ENCODE data around the gene TMEM132D.

The TMEM132D gene

DNA sequence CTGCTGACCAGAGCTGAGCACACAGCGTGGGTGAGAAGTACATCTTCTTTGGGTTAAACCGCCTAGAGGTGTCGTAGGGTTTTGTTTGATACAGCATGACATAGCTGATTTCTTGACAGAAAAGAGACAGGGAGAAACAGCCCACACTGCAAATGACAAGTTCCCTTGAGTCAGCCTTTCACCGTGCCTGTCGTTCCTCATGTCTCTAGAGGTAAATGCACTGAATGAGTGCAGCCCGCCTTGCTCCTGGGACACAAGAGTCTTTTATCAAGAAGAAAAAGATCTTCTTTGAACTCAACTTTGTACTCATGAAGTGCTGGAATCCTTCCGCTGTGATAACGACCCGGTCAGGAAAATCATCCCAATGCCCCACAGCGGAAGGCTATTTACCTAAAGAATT lies 77.6 kb downstream of the TMEM132D start:
- DNase-seq (ENCODE audit: low read depth in 2 of 2), result no peak

DNA sequence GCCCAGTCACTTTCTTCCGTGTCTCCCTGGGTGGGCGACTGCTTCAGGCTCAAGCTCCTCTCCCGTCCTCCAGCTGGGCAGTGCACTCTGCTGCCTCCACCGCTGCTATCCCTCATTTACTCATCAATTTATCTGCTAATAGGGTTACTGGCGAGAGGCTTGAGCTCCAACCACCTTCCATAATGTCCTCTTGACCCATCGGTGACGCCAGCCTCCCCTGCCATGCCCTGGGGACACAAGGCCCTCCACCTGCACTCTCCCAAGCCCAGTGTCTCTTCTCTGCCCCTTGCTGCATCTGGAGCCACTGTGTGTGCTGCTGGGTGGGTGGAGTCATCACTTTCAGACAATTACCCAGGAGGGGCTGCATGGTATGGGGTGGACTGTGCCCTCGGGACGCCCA lies 78.5 kb downstream of the TMEM132D start:
- no peak for DNase-seq (ENCODE audit: low read depth in 2 of 2)

DNA sequence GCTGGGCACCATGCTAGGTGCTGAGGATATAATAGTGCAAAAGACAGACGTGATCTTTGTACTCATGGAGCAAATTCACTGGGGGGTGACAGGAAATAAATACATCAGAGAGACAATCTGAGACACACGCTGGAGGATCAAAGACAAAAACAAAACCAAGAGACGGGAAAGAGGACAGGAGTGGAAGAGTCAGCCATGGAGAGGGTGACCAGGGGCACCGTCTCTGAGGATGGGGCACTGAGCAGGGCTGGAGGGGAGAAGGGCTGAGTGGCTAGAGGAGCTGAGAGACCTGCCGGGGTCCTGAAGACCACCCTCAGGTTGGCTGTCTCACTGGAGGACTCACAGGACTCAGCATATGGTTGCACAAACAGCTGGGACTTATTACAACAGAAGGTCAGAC lies 81.9 kb downstream of the TMEM132D start:
- DNase-seq (ENCODE audit: low read depth in 2 of 2), result no peak

DNA sequence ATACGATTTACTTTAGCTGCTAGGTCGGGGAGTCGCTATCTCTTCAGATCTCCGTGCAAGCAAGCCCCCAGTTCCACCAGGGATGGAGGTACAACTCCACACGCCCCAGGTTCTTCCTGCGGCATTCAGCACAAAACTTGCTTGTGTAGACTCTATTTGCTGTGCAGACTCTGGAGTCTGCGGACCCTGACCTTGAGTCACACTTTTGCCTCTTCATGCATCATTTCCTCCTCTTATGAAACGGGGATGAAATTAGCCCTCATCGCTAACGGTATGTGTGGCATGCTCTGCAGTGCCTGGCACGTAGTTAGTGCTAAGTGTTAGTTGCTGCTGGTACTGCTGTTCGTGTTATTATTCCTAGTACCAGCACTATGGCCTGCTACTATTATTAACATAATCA lies 84.4 kb downstream of the TMEM132D start:
- no peak for DNase-seq (ENCODE audit: low read depth in 2 of 2)

DNA sequence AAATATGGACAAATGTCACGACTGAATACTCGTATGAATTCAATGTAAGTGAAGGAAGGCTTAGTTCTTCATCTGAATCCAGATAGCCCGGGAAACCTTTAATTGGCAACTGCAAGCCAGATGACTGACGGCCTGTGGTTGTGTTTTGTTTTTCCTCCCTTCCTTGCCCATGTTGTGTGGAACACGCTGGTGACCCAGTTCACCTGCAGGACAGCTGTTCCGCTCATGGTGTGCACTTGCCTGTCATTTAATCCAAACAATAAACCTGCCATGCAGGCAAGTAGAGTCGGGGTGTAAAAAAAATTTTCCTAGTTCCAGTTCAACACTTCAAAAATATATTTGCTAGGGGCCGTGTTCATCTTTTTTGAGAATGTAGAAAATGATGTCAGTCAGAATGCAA lies 88.0 kb downstream of the TMEM132D start:
- DNase-seq (ENCODE audit: low read depth in 2 of 2), result no peak

DNA sequence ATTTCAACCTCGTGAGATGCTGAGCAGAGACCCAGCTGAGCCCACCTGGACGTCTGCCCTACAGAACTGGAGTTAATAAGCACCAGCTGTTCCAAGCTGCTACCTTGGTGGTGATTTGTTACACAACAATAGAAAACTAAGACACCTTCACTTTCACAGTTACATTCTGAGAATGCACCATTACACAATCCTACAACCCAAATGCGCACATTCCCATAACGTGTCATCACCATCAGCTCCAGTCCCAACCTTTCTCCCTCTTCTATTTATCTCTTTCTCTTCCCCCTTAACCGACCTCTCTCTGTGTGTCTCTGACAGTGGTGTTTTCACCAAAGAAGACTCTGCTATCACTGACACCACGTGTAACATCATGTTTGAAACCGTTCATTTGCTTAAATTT lies 91.9 kb downstream of the TMEM132D start:
- DNase-seq (ENCODE audit: low read depth in 2 of 2), result no peak

DNA sequence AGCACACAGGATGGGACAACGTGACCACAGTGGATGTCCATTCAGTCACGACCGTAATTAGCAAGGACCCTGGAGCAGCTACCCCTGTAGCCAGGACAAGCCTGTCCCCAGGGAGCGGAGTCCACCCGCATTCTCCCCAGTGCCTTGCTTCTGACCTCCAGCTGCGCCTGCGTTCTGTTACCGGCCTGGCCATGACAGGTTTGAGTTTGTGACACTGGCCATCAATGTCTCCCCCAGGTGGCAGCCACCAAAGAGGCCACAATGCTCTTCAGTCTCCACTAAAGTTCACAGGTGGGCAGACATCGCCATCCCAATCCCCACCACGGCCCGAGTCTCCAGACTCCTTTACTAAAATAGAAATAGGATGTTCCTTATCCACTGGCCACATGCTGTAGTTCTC lies 96.7 kb downstream of the TMEM132D start:
- DNase-seq (ENCODE audit: low read depth in 2 of 2), result no peak

DNA sequence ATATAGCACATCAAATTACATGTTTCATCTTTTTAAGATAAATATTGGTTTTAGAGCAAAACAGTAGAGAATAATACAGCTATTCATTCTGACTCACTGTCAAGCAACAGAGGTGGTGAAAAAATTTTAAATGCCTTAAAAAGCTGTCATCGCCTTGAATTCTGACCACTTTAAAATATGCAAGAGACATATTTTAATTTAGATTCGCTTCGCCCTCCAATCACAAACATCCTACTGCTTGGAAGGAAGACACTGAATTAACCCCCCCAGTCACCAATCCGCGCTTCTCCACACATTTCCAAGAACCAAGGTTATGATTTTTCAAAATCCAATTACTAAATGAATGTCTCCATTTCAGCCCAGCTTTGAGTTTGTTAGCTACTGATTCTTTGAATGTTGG lies 112.4 kb downstream of the TMEM132D start:
- no peak for DNase-seq (ENCODE audit: low read depth in 2 of 2)

DNA sequence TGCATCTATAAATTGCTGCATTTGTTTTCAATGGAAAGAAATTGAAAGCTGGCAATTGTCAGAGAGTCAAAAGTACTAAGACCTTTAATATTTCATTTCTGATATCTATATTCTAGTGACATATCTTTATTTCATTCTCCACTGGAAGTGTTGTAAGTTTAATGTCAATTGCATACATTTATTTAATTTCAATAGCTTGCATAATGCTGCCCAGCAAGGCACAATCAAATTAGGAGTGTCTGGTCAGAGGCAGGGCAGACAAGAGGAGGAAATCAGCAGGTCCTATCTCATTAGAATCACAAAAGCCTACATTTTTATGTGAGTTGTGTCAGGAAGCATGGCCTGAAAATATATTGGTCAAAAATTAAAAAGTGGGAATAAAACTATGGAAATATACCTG lies 112.9 kb downstream of the TMEM132D start:
- DNase-seq (ENCODE audit: low read depth in 2 of 2), result no peak

DNA sequence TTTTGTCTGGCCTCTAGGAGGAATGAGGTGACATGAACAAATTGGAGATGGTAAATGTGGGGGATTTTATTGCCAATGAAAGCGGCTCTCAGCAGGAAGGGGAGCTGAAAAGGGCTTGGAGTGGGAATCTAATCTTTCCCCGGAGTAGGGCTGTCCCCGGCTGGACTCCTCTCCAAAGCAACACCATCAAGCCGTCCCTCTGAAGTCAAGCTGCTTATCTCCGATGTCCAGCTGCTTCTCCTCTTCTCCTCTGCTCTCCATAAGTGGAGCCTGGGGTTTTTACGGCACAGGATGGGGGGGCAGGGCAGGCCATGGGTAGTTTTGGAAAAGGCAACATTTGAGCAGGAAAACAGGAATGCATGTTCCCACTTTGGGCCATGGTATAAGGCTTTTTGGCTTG lies 113.5 kb downstream of the TMEM132D start:
- DNase-seq (ENCODE audit: low read depth in 2 of 2), result no peak

DNA sequence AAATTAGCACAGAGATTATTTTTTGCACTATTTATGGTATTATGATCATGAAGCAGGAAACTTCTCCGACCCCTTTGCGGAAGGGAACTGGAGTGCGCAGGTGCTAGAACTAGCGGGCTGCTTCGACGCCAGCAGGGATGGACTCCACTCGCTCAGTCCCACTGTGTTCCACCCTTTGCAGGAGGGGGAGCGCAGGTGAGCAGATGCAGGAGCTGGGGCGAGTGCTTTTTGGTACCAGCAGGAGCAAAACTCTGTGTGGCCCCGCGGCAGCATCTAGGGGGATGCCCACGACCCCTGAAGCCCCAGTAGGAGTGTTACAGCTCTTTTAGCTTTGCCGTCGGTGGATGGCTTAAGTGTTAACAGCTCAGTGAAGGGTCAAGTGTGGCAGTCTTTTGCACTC lies 113.9 kb downstream of the TMEM132D start:
- no peak for DNase-seq (ENCODE audit: low read depth in 2 of 2)

DNA sequence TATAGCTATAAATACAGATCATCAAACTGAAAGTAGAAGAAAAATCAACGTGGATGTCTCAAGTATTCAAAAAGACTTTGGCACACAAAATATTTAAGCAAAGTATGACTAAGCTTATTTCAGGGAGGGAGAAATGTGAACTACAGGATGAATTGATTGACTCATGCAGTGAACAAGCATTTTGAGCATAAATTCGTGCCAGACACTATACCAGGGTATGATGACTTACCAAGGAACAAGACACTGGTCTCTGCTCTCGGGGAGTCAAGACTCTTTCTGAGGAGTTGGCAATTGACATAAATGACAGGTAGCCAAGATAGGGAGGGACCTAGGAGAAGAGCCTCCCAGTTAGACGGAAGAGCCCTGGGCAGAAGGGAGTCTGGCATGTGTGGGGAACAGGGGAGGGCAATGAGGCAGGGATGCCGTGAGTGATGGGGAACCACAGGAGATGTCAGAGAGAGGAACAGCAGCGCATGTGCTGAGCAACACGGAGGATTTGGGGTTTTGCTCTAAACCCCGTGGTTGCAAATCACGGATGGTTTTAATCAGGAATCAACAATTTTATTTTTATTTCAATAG lies 115.2 kb downstream of the TMEM132D start:
- no peak for DNase-seq (ENCODE audit: low read depth in 2 of 2)

DNA sequence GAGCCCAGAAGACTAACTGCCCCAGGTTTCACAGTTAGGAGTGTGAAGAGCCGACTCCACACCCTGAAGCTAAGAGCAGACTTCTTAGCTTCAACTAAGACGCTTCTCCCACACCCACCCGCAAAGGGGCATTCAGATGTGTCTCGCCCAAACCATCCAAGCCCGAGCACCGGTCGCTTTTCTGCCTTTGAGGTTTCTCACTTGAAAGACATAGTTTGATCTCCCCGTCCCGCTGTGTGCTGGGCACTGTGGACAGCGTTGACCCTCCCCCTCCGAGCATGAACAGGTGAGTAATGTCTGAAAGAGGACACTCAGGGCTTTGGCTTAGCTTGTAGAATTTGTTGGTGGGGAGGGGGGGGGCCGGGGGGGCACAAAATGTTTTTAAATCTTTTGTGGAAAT lies 123.8 kb downstream of the TMEM132D start:
- no peak for DNase-seq (ENCODE audit: low read depth in 2 of 2)

DNA sequence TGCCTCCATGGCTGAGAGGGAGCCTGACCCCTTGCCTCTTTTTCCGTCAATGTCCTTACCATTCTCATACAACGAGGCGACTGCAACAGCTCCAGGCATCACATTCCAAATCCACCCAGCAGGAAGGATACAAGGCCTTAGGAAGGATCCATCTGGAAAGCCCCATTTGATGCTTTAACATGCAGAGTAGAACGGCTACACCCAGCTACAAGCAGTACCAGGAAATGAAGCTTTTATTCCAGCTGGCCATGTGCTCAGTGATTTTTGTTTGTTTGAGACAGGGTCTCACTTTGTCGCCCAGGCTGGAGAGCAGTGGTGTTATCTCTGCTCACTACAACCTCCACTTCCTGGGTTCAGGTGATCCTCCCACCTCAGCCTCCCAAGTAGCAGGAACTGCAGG lies 124.8 kb downstream of the TMEM132D start:
- no peak for DNase-seq (ENCODE audit: low read depth in 2 of 2)

DNA sequence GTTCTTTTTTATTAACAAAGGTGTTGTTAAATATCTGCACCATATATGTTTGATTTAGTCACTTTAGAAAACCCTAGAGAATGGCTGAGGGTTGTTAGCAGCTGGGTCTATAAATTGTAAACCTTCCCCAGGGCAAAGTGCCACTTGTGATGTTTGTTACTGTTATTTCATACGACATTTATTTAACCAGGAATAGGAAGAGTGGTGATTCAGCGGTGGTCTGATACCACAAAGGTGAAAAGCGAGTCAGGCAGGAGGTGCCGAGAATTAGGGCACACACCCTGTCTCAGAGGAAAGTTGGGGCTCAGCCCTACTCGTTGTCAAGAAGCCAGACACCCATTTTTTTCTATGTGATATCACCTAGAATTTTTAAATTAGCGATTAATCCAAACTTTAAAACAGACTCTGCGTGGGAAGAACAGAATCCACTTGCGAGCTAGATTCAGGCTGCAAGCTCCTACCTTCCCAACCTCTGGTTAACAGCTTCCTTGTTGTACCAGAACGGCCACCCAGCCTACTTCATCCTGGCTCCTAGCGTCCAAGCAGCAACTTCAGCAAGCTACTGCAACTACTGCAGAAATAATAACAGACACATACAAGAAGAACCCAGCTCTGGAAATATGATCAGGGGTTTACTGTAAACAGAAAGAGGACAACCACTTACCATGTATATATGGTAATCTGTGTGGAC lies 126.7 kb downstream of the TMEM132D start:
- DNase-seq (ENCODE audit: low read depth in 2 of 2), result no peak

DNA sequence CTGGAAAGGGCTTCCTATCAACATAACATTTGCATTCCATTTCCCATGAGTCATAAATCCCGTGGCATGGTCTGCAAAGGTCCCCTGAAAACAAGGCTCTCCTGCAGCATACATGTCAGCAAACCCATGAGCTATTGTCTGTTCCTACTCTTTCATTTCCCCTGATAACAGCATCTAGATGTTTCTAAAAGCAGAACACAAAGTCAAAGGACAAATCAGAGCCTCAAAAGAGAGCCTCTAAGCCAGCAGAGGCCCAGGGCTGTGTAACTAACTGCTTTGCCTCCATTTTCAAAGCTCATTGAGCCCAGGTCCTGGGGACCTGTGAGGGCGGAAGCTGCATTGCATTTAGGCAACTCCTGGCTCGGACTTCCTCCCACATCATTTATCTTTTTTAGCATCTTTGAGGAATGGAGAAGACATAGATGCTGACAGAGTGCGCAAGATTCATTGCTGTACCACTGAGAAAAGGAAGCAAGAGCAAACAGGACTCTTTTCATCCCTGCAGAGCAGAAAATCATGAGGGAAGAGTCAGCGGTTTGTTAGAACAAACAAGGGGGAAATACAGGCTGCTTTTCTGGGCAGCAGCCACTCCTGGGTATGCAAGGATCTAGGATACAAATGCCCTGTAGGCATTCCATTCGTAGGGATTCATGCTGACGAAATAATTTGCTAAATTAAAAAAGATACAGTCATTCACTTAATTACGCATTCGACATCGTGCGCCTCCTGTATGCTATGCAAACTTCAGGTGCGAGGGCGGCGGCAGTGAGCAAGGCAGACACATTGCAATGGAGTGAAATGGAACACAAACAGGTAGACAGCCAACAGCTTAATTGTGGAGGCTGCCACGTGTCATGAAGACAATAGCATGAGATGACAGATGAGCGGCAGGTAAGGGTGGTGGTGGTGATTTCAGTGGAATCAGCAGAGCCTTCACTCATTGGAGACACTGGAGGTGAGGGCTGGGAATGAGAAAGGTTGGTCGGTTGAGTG lies 131.0 kb downstream of the TMEM132D start:
- DNase-seq (ENCODE audit: low read depth in 2 of 2), result no peak

DNA sequence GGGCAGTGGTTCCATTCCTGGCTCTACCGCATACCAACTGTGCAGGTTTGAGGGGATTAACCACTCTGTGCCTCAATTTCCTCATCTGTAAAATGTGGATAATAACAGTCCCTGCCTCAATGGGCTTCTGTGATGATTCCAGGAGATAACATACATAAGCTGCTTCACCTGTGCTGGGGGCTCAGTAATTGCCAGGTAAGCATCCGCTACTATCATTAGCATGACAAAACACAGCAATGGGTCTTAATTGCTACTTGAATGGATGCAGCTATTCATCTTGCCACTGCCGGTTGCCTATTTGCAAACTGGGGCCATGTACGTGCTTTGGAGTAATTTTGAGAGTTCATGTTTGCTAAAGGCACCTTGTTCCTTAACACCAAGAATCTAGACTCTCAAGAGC lies 132.6 kb downstream of the TMEM132D start:
- no peak for DNase-seq (ENCODE audit: low read depth in 2 of 2)

DNA sequence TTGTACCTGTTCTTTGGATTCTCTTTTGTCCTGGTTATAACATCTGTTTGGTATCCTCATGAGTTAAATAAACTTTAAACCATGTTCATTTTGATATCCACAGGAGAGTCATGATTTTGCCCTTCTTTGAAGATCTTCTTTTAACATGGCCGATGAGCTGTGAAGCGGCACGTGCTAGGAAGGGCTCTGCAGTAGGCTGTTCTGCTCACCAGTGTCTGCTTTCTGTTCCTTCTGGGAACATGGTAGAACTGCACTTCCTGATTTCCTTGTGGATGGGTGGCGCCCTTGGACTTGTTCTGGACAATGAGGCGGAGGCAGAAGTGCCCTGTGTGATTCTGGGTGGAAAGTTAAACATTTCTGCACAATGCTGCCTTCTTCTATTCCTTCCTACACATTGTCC lies 138.1 kb downstream of the TMEM132D start:
- DNase-seq (ENCODE audit: low read depth in 2 of 2), result no peak

DNA sequence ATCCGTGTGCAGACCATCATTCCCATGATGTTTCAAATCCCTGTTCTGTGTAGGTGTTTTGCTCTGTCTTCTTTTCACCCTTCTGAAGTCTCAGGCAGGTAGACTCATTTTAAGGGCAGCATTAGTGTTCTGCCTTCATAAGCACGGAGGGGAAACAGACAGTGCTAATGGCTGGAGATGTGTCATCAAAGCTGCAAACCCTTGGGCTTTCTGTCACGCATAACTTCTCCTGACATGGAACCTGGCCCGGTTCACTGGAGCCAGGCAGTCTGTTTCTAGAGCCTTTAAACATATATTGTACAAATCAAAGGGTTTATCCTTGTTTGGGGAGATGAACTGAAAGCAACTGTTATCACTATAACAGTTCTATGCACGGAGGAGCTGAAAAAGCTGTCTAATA lies 141.4 kb downstream of the TMEM132D start:
- DNase-seq (ENCODE audit: low read depth in 2 of 2), result no peak

DNA sequence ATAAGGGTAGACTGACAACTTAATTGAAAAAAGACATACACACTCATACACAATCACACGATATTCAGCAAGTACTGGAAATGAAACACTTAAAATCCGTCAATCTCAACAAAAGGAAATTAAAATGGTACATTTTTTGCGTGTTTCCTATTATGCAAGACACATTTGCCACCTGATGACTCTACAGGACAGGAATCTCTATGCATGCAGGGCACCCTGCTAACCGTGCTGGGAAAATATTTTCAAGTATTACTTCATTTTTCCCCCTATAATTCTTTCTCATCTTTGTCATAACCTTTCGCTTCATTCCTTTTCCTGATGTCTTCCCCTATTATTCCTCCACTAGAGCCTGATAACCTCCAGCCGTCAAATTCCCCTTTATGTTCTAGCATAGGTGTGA lies 150.2 kb downstream of the TMEM132D start:
- no peak for DNase-seq (ENCODE audit: low read depth in 2 of 2)

DNA sequence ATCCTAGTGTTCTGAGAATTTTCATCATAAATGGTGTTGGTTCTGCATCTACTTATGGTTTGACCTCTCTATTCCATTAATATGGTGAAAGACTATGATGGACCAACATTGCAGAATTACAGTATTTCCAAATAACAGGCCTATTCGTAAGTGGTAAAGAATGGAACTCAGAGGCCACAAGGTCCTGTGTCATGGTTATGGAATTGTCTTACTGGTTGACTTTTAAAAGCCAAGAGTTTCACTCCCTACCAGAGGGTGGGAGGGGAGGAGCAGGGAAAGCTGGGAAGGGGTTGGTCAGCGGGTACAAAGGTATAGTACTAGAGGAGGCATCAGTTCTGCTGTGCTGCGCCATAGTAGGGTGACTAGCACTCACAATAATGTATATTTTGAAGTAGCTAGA lies 153.4 kb downstream of the TMEM132D start:
- DNase-seq (ENCODE audit: low read depth in 2 of 2), result no peak

DNA sequence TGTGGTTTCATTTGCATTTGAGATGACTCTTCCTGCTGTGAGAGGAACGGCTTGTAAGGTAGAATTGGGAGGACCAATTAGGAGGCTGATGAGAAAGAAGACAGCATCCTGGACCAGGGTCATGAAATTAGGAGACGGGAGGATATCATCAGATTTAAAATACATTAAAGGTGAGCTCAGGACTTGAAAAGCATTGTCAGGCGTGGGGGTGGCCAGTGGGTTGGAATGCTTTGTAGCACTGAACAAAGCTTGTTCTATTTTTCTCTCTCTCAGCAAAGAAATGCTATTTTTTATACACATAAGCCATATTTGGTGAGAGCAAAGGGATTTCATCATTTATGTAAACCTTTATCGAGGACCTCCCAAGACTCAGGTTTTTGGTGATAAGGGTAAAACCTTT lies 157.5 kb downstream of the TMEM132D start:
- DNase-seq (ENCODE audit: low read depth in 2 of 2), result no peak

DNA sequence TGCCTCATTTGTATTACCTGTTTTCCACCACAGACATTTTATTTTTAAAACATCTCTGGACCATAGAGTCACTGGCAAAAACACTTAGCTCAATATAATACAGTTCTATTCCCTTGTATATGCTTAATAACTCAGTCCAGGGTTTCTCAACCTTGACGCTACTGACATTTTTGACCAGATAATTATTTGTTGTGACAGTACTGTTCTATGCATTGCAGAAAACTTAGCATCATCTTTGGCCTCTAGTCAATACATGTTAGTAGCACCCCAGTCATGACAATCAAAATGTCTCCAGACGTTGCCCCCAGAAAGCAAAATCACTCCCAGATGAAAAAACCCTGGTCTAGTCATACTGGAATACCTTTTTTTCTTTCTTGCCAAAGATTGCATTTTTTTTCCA lies 174.7 kb downstream of the TMEM132D start:
- DNase-seq (ENCODE audit: low read depth in 2 of 2), result no peak
